NB4 (cell line): ENCODE measurements around the gene ANAPC15.
"Not testable (repeated sequence)": the region's sequence is repeated elsewhere in the genome, so short reads cannot be mapped to it uniquely, and the experiment has no call there.

Experiments
- DNase-seq: peaks from one replicate; pipeline ENCODE4 v3.0.0; 2010; ENCODE audit warnings: low read depth
- H3K4me3 ChIP-seq: one replicate; pipeline ENCODE4 v1.5.1; 2011; ENCODE audit warnings: mild to moderate bottlenecking, low read depth, low read length, moderate library complexity
- MYC ChIP-seq: IDR thresholded peaks from 2 replicates; pipeline ENCODE4 v1.6.1; 2011; ENCODE audit warnings: low read depth, low read length
- POLR2A ChIP-seq: IDR thresholded peaks from 2 replicates; pipeline ENCODE4 v1.6.1; 2011; ENCODE audit warnings: mild to moderate bottlenecking; ENCODE audit not compliant: insufficient read length; ENCODE audit errors: extremely low read depth
- TF ChIP-seq, protein P1 (sequence below): IDR thresholded peaks from one replicate; pipeline ENCODE4 v1.5.1; 2012; ENCODE audit warnings: low read depth, low read length
- TF ChIP-seq, protein P2 (sequence below): IDR thresholded peaks from 2 replicates; pipeline ENCODE4 v1.6.1; 2011; ENCODE audit warnings: low read depth, low read length

Gene ANAPC15

DNA sequence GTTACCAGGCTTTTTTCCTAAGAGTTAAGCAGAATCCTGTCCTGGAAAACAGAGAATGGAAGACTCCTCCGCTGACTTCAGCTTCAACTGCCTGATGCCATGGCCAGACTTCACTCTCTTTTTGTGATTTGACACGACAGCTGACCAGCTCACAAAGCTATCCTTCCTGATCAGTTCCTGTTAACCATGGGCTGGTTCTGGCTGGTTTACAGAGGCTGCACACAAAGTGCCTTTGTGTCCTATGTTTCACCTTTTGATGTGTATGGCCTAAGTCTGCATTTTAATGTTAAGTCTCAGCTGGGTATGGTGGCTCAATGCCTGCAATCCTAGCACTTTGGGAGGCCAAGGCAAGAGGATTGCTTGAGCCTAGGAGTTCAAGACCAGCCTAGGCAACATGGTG lies 34.1 kb upstream of the ANAPC15 start:
- DNase-seq = no peak
- no peak for TF ChIP-seq POLR2A
- no peak for TF ChIP-seq MYC
- TF ChIP-seq, protein P1, sequence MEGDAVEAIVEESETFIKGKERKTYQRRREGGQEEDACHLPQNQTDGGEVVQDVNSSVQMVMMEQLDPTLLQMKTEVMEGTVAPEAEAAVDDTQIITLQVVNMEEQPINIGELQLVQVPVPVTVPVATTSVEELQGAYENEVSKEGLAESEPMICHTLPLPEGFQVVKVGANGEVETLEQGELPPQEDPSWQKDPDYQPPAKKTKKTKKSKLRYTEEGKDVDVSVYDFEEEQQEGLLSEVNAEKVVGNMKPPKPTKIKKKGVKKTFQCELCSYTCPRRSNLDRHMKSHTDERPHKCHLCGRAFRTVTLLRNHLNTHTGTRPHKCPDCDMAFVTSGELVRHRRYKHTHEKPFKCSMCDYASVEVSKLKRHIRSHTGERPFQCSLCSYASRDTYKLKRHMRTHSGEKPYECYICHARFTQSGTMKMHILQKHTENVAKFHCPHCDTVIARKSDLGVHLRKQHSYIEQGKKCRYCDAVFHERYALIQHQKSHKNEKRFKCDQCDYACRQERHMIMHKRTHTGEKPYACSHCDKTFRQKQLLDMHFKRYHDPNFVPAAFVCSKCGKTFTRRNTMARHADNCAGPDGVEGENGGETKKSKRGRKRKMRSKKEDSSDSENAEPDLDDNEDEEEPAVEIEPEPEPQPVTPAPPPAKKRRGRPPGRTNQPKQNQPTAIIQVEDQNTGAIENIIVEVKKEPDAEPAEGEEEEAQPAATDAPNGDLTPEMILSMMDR = no peak
- TF ChIP-seq, protein P2, sequence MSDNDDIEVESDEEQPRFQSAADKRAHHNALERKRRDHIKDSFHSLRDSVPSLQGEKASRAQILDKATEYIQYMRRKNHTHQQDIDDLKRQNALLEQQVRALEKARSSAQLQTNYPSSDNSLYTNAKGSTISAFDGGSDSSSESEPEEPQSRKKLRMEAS = no peak
- H3K4me3 ChIP-seq = no peak overlapping the region

DNA sequence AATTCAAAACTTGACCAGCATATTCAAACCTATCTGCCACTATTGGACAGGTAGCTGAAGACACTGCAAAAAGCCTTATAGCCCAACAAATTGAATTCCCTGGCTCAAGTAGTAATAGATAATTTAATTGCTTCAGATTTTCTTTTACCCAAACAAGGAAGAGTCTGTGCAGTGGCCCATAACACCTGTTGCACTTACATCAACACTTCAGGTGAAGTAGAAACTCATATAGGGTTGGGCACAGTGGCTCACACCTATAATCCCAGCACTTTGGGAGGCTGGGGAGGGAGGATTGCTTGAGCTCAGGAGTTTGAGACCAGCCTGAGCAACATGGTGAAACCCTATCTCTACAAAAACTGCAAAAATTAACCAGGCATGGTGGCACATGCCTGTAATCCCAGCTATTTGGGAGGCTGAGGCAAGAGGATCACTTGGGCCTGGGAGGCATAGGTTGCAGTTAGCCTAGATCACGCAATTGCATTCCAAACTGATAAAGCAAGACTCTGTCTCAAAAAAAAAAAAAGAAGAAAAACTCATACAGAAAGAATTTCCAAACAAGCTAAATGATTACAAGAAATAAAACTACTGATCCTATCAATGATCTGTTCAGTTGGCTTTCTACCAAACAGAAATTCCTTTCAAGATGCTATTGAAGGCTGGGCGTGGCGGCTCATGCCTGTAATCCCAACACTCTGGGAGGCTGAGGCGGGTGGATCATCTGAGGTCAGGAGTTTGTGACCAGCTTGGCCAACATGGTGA lies 32.5 kb upstream of the ANAPC15 start:
- H3K4me3 ChIP-seq = no peak overlapping the region
- TF ChIP-seq, protein P2 = no peak
- TF ChIP-seq, protein P1 = no peak
- no peak for TF ChIP-seq MYC
- TF ChIP-seq POLR2A = no peak
- DNase-seq = no peak

DNA sequence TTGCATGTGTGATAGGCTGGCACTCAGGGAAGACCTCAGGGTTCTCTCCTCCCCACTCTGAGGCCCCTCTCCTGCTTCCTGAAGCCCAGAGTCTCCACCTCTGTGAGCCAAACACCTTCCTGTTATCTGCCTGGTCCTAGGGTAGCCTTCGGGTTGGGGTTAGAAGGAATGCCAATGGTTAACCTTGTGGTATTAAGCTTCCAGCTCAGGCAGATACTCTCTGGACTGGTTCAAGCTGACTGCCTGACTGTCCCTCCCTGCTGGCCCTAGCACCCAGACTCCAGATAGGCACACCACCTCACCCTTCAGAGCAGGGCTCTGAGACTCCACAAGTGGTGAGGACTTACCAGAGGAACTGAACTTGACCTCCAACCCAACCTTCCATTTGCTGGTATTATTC lies 30.0 kb upstream of the ANAPC15 start:
- not testable (repeated sequence) for H3K4me3 ChIP-seq, DNase-seq

DNA sequence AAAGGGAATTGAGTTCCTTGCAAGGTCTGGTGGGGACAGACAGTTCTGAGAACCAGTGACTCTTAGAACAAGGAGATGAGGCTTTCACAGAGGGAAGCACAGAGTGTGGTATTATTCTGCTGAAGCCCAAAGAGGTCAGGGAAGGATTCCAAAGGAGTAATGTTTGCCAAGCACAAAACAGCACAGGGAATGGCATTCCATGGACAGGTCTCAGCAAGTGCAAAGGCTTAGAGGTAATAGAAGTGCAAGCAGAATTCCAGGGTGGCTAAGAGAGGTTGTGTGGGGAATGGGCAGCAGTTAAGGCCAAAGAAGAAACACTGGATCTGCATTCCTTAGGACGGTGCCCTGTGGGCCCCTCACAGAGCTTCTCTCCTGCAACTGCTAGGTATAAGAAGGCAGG lies 29.6 kb upstream of the ANAPC15 start:
- not testable (repeated sequence) for DNase-seq, H3K4me3 ChIP-seq

DNA sequence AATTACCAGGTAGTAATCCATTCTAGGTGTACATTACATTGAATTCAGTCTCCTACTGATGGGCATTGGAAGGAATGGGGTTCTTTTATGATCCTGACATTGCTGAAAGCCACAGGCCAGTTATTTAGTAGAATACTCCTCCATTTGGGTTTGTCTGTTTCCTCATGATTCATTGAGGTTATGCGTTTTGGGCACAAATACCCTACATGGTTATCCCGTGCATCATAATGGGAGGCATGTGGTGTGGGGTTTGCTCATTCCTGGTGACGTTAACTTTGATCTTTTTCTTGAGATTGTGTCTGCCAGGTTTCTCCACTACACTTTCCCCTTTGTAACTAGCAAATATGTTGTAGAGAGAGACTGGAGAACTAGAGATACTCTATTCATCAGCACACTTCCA lies 28.6 kb upstream of the ANAPC15 start:
- no peak overlapping the region for H3K4me3 ChIP-seq
- TF ChIP-seq, protein P2 = no peak
- TF ChIP-seq MYC (no peak), POLR2A (no peak)
- TF ChIP-seq, protein P1 = no peak
- peak; percentile 68 for DNase-seq

DNA sequence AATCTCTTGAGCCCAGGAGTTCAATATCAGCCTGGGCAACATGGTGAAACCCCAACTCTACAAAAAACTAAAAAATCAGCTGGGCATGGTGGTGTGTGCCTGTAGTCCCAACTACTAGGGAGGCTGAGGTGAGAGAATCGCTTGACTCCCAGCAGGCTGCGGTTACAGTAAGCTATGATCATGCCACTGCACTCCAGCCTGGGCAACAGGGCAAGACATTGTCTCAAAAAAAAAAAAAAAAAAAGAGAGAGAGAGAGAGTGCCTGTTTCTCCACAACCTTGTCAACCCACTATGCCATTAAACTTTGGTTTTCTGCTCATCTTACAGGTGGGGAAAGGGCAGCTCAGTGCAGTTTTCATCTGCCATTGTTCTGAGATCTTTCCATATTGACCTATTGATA lies 28.2 kb upstream of the ANAPC15 start:
- TF ChIP-seq, protein P2 = no peak
- TF ChIP-seq MYC (no peak), POLR2A (no peak)
- TF ChIP-seq, protein P1 = no peak
- no peak overlapping the region for H3K4me3 ChIP-seq
- no peak for DNase-seq

DNA sequence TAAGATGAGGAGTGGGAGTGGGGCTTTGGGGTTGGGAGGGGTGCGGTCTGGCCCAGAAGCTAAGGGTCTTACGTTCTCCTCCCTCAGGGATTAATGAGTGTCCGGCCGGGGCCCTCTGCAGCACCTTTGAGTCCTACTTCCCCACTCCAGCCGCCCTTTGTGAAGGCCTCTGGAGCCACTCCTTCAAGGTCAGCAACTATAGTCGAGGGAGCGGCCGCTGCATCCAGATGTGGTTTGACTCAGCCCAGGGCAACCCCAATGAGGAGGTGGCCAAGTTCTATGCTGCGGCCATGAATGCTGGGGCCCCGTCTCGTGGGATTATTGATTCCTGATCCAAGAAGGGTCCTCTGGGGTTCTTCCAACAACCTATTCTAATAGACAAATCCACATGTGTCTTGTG lies 27.0 kb upstream of the ANAPC15 start:
- no peak overlapping the region for H3K4me3 ChIP-seq
- DNase-seq = no peak
- TF ChIP-seq MYC (no peak), POLR2A (no peak)
- TF ChIP-seq, protein P2 = no peak
- TF ChIP-seq, protein P1 = no peak
